ENCODE measurements around the gene VWA2.

Gene VWA2

DNA sequence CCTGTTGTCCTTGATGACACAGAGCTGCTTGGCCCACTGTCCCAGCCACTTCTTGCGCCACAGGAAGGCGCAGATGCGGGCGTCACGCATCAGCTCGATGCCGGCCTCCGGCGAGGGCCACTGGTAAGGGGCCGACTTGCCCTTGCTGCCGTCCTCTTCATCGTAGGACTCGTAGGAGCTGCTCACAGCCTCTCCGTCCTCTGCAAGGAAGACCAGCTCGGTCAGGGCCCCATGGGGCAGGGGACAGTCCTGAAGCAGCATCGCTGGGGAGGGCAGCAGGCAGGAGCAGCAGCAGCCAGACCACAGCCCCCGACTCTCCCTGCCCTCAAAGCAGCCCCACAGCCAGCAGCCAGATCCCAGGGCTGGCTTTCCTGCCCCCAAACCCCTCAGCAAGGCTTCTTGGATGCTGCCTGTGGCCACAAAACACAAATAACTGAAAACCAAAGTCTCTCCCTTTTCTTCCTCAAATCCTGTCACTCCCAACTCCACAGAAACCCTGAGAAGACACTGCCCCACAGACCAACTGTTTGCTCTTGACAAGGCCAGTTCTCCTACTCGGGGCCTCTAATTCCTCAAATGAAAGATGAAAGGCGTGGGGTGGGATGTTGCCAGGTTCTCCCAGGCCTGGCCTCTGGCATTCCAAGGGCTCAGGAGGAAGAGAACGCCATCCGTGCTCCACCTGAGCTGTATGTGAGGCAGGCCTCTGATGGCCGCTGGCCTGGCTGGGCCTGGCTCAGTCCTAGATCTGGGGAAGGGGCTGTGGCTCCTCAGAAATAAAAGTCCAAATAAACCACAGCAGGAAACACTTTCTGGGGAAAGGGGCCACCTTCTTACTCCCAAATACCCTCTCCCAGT, 76.7 kb downstream of the VWA2 start:
- Histone ChIP-seq H3K36me3 (ENCODE audit: control insufficient read depth in 2 of 2, insufficient read depth in 1 of 2, low read length in 2 of 2) (no peaks in the 10 kb centered on the region), H3K27ac (ENCODE audit: extremely low read depth, low read depth, low read length) (no peak overlapping the region), H3K9me3 (ENCODE audit: control insufficient read depth, insufficient read depth, low read depth, low read length) (no peaks in the 10 kb centered on the region), H3K4me3 (ENCODE audit: low read depth, low read length) (no peak overlapping the region), H3K4me1 (ENCODE audit: control insufficient read depth, insufficient read depth, low read length) (no peaks in the 10 kb centered on the region)
- POLR2A ChIA-PET: no interaction called here
- CTCF ChIA-PET: no interaction called here
- no peak for TF ChIP-seq ZNF777 (tag by site-specific recombination; IDR thresholded peaks at IDR 0.05; ENCODE audit: borderline replicate concordance)
- no peak for TF ChIP-seq ZNF658 (tag by site-specific recombination; IDR thresholded peaks at IDR 0.05)
- TF ChIP-seq ZNF626 (tag by site-specific recombination; IDR thresholded peaks at IDR 0.05): no peak
- no peak for TF ChIP-seq ZBTB48 (tag by site-specific recombination; IDR thresholded peaks at IDR 0.05)
- TF ChIP-seq, protein P1, sequence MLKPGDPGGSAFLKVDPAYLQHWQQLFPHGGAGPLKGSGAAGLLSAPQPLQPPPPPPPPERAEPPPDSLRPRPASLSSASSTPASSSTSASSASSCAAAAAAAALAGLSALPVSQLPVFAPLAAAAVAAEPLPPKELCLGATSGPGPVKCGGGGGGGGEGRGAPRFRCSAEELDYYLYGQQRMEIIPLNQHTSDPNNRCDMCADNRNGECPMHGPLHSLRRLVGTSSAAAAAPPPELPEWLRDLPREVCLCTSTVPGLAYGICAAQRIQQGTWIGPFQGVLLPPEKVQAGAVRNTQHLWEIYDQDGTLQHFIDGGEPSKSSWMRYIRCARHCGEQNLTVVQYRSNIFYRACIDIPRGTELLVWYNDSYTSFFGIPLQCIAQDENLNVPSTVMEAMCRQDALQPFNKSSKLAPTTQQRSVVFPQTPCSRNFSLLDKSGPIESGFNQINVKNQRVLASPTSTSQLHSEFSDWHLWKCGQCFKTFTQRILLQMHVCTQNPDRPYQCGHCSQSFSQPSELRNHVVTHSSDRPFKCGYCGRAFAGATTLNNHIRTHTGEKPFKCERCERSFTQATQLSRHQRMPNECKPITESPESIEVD (tag by site-specific recombination; IDR thresholded peaks at IDR 0.05): no peak
- no peak for TF ChIP-seq HOXA7 (CRISPR knock-in tag; IDR thresholded peaks at IDR 0.05; ENCODE audit: borderline replicate concordance)
- TF ChIP-seq TCF7L2 (IDR thresholded peaks at IDR 0.05; ENCODE audit: borderline replicate concordance, low read depth, low read length): no peak
- TF ChIP-seq ZNF18 (tag by site-specific recombination; IDR thresholded peaks at IDR 0.05): no peak
- TF ChIP-seq, protein P2, sequence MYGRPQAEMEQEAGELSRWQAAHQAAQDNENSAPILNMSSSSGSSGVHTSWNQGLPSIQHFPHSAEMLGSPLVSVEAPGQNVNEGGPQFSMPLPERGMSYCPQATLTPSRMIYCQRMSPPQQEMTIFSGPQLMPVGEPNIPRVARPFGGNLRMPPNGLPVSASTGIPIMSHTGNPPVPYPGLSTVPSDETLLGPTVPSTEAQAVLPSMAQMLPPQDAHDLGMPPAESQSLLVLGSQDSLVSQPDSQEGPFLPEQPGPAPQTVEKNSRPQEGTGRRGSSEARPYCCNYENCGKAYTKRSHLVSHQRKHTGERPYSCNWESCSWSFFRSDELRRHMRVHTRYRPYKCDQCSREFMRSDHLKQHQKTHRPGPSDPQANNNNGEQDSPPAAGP (tag by site-specific recombination; IDR thresholded peaks at IDR 0.05): no peak
- TF ChIP-seq ZNF660 (tag by site-specific recombination; IDR thresholded peaks at IDR 0.05): no peak
- TF ChIP-seq ZNF2 (tag by site-specific recombination; IDR thresholded peaks at IDR 0.05): no peak
- TF ChIP-seq, protein P3, sequence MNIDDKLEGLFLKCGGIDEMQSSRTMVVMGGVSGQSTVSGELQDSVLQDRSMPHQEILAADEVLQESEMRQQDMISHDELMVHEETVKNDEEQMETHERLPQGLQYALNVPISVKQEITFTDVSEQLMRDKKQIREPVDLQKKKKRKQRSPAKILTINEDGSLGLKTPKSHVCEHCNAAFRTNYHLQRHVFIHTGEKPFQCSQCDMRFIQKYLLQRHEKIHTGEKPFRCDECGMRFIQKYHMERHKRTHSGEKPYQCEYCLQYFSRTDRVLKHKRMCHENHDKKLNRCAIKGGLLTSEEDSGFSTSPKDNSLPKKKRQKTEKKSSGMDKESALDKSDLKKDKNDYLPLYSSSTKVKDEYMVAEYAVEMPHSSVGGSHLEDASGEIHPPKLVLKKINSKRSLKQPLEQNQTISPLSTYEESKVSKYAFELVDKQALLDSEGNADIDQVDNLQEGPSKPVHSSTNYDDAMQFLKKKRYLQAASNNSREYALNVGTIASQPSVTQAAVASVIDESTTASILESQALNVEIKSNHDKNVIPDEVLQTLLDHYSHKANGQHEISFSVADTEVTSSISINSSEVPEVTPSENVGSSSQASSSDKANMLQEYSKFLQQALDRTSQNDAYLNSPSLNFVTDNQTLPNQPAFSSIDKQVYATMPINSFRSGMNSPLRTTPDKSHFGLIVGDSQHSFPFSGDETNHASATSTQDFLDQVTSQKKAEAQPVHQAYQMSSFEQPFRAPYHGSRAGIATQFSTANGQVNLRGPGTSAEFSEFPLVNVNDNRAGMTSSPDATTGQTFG (tag by site-specific recombination; IDR thresholded peaks at IDR 0.05; ENCODE audit: borderline replicate concordance): no peak
- TF ChIP-seq ZNF530 (tag by site-specific recombination; IDR thresholded peaks at IDR 0.05; ENCODE audit: low read depth): no peak
- TF ChIP-seq ZNF416 (tag by site-specific recombination; IDR thresholded peaks at IDR 0.05): no peak
- TF ChIP-seq ZXDB (tag by site-specific recombination; IDR thresholded peaks at IDR 0.05): no peak
- TF ChIP-seq, protein P4, sequence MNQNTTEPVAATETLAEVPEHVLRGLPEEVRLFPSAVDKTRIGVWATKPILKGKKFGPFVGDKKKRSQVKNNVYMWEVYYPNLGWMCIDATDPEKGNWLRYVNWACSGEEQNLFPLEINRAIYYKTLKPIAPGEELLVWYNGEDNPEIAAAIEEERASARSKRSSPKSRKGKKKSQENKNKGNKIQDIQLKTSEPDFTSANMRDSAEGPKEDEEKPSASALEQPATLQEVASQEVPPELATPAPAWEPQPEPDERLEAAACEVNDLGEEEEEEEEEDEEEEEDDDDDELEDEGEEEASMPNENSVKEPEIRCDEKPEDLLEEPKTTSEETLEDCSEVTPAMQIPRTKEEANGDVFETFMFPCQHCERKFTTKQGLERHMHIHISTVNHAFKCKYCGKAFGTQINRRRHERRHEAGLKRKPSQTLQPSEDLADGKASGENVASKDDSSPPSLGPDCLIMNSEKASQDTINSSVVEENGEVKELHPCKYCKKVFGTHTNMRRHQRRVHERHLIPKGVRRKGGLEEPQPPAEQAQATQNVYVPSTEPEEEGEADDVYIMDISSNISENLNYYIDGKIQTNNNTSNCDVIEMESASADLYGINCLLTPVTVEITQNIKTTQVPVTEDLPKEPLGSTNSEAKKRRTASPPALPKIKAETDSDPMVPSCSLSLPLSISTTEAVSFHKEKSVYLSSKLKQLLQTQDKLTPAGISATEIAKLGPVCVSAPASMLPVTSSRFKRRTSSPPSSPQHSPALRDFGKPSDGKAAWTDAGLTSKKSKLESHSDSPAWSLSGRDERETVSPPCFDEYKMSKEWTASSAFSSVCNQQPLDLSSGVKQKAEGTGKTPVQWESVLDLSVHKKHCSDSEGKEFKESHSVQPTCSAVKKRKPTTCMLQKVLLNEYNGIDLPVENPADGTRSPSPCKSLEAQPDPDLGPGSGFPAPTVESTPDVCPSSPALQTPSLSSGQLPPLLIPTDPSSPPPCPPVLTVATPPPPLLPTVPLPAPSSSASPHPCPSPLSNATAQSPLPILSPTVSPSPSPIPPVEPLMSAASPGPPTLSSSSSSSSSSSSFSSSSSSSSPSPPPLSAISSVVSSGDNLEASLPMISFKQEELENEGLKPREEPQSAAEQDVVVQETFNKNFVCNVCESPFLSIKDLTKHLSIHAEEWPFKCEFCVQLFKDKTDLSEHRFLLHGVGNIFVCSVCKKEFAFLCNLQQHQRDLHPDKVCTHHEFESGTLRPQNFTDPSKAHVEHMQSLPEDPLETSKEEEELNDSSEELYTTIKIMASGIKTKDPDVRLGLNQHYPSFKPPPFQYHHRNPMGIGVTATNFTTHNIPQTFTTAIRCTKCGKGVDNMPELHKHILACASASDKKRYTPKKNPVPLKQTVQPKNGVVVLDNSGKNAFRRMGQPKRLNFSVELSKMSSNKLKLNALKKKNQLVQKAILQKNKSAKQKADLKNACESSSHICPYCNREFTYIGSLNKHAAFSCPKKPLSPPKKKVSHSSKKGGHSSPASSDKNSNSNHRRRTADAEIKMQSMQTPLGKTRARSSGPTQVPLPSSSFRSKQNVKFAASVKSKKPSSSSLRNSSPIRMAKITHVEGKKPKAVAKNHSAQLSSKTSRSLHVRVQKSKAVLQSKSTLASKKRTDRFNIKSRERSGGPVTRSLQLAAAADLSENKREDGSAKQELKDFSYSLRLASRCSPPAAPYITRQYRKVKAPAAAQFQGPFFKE (tag by site-specific recombination; IDR thresholded peaks at IDR 0.05; ENCODE audit: borderline replicate concordance): no peak
- TF ChIP-seq ZNF16 (tag by site-specific recombination; IDR thresholded peaks at IDR 0.05; ENCODE audit: low read depth): no peak
- TF ChIP-seq ZBTB44 (tag by site-specific recombination; IDR thresholded peaks at IDR 0.05): no peak
- TF ChIP-seq BCL11A (tag by site-specific recombination; IDR thresholded peaks at IDR 0.05; ENCODE audit: low read depth): no peak
